ENCODE data around the gene NECAP2. TPM values are rescaled to one million over a fixed set of nuclear protein-coding genes. Genes with fewer than 3 reads are reported as not detected.

Gene NECAP2
- total RNA-seq, 4 donors from 2014 or later: 71.4 to 100 (median 80.6) TPM

GRCh38 chr1:16445052-16445451 lies 4.5 kb downstream of the NECAP2 start:
- H3K9me3 ChIP-seq: no peaks in the 10 kb centered on the region
- DNase-seq (ENCODE audit: low spot score in 2 of 2): no peak
- H3K27me3 ChIP-seq: no peaks in the 10 kb centered on the region
- peaks cover 61% of the 10 kb centered on the region for H3K36me3 ChIP-seq
- peaks cover 43% of the 10 kb centered on the region for H3K4me1 ChIP-seq
- H3K27ac ChIP-seq: no peak overlapping the region
- 94% methylated on average over 4 of the region's 4 CpGs for WGBS
- TF ChIP-seq CTCF (IDR thresholded peaks at IDR 0.05) (no peak), POLR2A (IDR thresholded peaks at IDR 0.05) (no peak), POLR2AphosphoS5 (IDR thresholded peaks at IDR 0.05) (no peak), EP300 (IDR thresholded peaks at IDR 0.05) (no peak)
- H3K4me3 ChIP-seq: no peak overlapping the region

- H3K27me3 ChIP-seq: no peaks in the 10 kb centered on the region
- TF ChIP-seq POLR2A (IDR thresholded peaks at IDR 0.05): no peak
- no peak overlapping the region for H3K4me3 ChIP-seq
- no peaks in the 10 kb centered on the region for H3K9me3 ChIP-seq
- H3K4me1 ChIP-seq: peaks cover 37% of the 10 kb centered on the region
- WGBS: 90% methylated on average over 10 of the region's 10 CpGs
- H3K27ac ChIP-seq: no peak overlapping the region
- peaks cover 70% of the 10 kb centered on the region for H3K36me3 ChIP-seq
- DNase-seq (ENCODE audit: low spot score in 2 of 2): no peak
Observed at GRCh38 chr1:16446116-16446515, 5.6 kb downstream of the NECAP2 start.

GRCh38 chr1:16447641-16448040 lies 7.1 kb downstream of the NECAP2 start:
- TF ChIP-seq POLR2AphosphoS5 (IDR thresholded peaks at IDR 0.05): no peak
- TF ChIP-seq POLR2A (IDR thresholded peaks at IDR 0.05): no peak
- TF ChIP-seq EP300 (IDR thresholded peaks at IDR 0.05): no peak
- TF ChIP-seq CTCF (IDR thresholded peaks at IDR 0.05): no peak
- Histone ChIP-seq H3K36me3 (peaks cover 85% of the 10 kb centered on the region), H3K9me3 (no peaks in the 10 kb centered on the region), H3K27ac (no peak overlapping the region), H3K4me1 (peaks cover 22% of the 10 kb centered on the region), H3K4me3 (no peak overlapping the region), H3K27me3 (no peaks in the 10 kb centered on the region)
- 95% methylated on average over 9 of the region's 9 CpGs for WGBS
- no peak for DNase-seq (ENCODE audit: low spot score in 2 of 2)

GRCh38 chr1:16449065-16449464 lies 8.5 kb downstream of the NECAP2 start:
- no peaks in the 10 kb centered on the region for H3K9me3 ChIP-seq
- no peaks in the 10 kb centered on the region for H3K27me3 ChIP-seq
- H3K4me1 ChIP-seq: peaks cover 10% of the 10 kb centered on the region
- WGBS: 98% methylated on average over 3 of the region's 4 CpGs
- no peak overlapping the region for H3K4me3 ChIP-seq
- H3K36me3 ChIP-seq: peaks cover 93% of the 10 kb centered on the region
- DNase-seq (ENCODE audit: low spot score in 2 of 2): no peak
- H3K27ac ChIP-seq: no peak overlapping the region
- no peak for TF ChIP-seq POLR2AphosphoS5 (IDR thresholded peaks at IDR 0.05)

- H3K4me3 ChIP-seq: no peak overlapping the region
- H3K27me3 ChIP-seq: no peaks in the 10 kb centered on the region
- H3K9me3 ChIP-seq: no peaks in the 10 kb centered on the region
- H3K27ac ChIP-seq: no peak overlapping the region
- 62% methylated on average over 5 of the region's 5 CpGs for WGBS
- H3K36me3 ChIP-seq: peaks cover 93% of the 10 kb centered on the region
- DNase-seq (ENCODE audit: low spot score in 2 of 2): no peak
- H3K4me1 ChIP-seq: peaks cover 4% of the 10 kb centered on the region
- TF ChIP-seq CTCF (IDR thresholded peaks at IDR 0.05): no peak
Observed at GRCh38 chr1:16449666-16450065, 9.1 kb downstream of the NECAP2 start.

- H3K27me3 ChIP-seq: no peaks in the 10 kb centered on the region
- H3K4me3 ChIP-seq: no peak overlapping the region
- no peaks in the 10 kb centered on the region for H3K4me1 ChIP-seq
- H3K9me3 ChIP-seq: no peaks in the 10 kb centered on the region
- DNase-seq (ENCODE audit: low spot score in 2 of 2): no peak
- no peak for TF ChIP-seq POLR2A (IDR thresholded peaks at IDR 0.05)
- TF ChIP-seq CTCF (IDR thresholded peaks at IDR 0.05): no peak
- TF ChIP-seq POLR2AphosphoS5 (IDR thresholded peaks at IDR 0.05): no peak
- TF ChIP-seq EP300 (IDR thresholded peaks at IDR 0.05): no peak
- peaks cover 93% of the 10 kb centered on the region for H3K36me3 ChIP-seq
- no peak overlapping the region for H3K27ac ChIP-seq
- WGBS: 82% methylated on average over 6 of the region's 6 CpGs
Observed at GRCh38 chr1:16450863-16451481, 10.4 kb downstream of the NECAP2 start.

All from suprapubic skin (tissue), 4 donors.